ENCODE measurements around the gene SEBOX. TPM values are rescaled to one million over a fixed set of nuclear protein-coding genes. Genes with fewer than 3 reads are reported as not detected.

The SEBOX gene
- total and polyA plus RNA-seq, 2 experiments from 2014 or later, result not detected

DNA sequence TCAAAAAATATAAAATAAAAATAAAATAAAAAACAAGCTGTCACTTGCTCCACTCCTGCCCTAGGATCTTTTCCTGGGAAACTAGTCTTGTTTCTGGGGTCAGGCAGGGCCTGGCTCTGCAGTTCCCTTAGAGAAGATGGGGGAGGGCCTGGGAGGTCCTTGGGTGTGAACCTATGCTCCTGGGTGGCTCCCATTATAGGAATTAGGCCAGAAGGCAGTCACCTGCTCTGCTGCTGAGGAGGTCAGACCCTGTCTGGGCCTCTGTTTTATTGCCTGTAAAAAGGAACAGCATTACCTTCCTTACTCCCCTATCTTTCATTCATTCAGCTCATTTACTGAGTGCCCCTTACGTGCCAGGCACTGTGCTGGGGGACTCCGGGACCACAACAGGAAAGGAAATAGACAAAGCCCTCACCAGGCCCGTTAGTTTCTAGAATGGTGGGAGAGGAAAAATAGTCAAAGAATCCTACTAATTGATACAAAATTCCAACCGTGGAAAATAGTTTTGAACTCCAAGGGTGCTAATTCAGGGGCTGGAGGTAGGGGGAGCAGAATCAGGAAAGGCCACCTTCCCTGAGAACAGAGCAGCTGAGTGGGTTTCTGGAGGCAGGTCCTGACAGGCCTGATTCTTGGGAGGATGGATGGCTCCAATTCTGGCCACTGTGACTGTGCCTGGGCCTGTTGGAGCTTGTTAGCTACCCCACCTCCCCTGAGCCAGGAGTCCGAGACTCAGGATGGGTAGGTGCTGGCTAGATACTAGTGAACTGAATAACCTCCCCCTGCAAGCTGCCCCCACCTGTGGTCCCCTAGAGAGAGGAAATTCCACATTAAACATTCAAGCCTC, 42.4 kb upstream of the SEBOX start:
- Histone ChIP-seq H4K20me1 (replicated peaks; ENCODE audit: insufficient read depth) (no peaks in the 10 kb centered on the region), H3K27me3 (ENCODE audit: insufficient read depth) (peaks cover 16% of the 10 kb centered on the region), H3K79me2 (replicated peaks; ENCODE audit: insufficient read depth) (no peaks in the 10 kb centered on the region), H3K4me3 (peak overlapping the region; percentile 4; the same call in 1 of the 2 replicates), H3K4me1 (ENCODE audit: insufficient read depth) (peaks cover 75% of the 10 kb centered on the region), H3K9me2 (ENCODE audit: insufficient read depth) (no peaks in the 10 kb centered on the region), H3F3A (replicated peaks; ENCODE audit: low read depth) (peaks cover 17% of the 10 kb centered on the region), H3K36me3 (ENCODE audit: insufficient read depth) (no peaks in the 10 kb centered on the region), H3K27ac (ENCODE audit: low read depth) (peak overlapping the region; percentile 86), H3K4me2 (peak overlapping the region; percentile 92), H2AFZ (no peak overlapping the region)
- TF ChIP-seq CTCF (conservative IDR thresholded peaks at IDR 0.05; ENCODE audit: low read depth in 2 of 2) (peak; percentile 31 to 43; a peak in 3 of 4 replicates), EZH2phosphoT487 (IDR thresholded peaks at IDR 0.05; ENCODE audit: unreplicated experiment) (no peak), ZNF331 (CRISPR knock-in tag; IDR thresholded peaks at IDR 0.05; ENCODE audit: low read depth) (no peak), POLR2AphosphoS5 (IDR thresholded peaks at IDR 0.05; ENCODE audit: low read depth) (no peak; the same call in 1 of the 2 replicates), JUNB (IDR thresholded peaks at IDR 0.05; ENCODE audit: unreplicated experiment) (no peak), NANOG (IDR thresholded peaks at IDR 0.05; ENCODE audit: borderline replicate concordance) (no peak)
- TF ChIP-seq, protein P1, sequence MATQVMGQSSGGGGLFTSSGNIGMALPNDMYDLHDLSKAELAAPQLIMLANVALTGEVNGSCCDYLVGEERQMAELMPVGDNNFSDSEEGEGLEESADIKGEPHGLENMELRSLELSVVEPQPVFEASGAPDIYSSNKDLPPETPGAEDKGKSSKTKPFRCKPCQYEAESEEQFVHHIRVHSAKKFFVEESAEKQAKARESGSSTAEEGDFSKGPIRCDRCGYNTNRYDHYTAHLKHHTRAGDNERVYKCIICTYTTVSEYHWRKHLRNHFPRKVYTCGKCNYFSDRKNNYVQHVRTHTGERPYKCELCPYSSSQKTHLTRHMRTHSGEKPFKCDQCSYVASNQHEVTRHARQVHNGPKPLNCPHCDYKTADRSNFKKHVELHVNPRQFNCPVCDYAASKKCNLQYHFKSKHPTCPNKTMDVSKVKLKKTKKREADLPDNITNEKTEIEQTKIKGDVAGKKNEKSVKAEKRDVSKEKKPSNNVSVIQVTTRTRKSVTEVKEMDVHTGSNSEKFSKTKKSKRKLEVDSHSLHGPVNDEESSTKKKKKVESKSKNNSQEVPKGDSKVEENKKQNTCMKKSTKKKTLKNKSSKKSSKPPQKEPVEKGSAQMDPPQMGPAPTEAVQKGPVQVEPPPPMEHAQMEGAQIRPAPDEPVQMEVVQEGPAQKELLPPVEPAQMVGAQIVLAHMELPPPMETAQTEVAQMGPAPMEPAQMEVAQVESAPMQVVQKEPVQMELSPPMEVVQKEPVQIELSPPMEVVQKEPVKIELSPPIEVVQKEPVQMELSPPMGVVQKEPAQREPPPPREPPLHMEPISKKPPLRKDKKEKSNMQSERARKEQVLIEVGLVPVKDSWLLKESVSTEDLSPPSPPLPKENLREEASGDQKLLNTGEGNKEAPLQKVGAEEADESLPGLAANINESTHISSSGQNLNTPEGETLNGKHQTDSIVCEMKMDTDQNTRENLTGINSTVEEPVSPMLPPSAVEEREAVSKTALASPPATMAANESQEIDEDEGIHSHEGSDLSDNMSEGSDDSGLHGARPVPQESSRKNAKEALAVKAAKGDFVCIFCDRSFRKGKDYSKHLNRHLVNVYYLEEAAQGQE (IDR thresholded peaks at IDR 0.05; ENCODE audit: unreplicated experiment), result no peak
- TF ChIP-seq, protein P2, sequence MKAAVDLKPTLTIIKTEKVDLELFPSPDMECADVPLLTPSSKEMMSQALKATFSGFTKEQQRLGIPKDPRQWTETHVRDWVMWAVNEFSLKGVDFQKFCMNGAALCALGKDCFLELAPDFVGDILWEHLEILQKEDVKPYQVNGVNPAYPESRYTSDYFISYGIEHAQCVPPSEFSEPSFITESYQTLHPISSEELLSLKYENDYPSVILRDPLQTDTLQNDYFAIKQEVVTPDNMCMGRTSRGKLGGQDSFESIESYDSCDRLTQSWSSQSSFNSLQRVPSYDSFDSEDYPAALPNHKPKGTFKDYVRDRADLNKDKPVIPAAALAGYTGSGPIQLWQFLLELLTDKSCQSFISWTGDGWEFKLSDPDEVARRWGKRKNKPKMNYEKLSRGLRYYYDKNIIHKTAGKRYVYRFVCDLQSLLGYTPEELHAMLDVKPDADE (IDR thresholded peaks at IDR 0.05), result peak; percentile 45; the same call in 1 of the 2 replicates
- peak overlapping the region; percentile 74 for H3K27ac Mint-ChIP-seq
- peak overlapping the region; percentile 39 for H3K4me3 Mint-ChIP-seq
- peaks cover 70% of the 10 kb centered on the region for H3K4me1 Mint-ChIP-seq
- DNase-seq (ENCODE audit: low spot score) (peak; percentile 68), ATAC-seq (peak; percentile 46)
- peaks cover 23% of the 10 kb centered on the region for H3K27me3 Mint-ChIP-seq (ENCODE audit: insufficient read depth, low read depth, poor library complexity)
- no peaks in the 10 kb centered on the region; the same call in 2 of the 3 replicates for H3K9me3 Mint-ChIP-seq
- H3K36me3 Mint-ChIP-seq (ENCODE audit: low read depth), result peaks cover 9% of the 10 kb centered on the region; the same call in 1 of the 3 replicates
